HG03097 (cell line): ENCODE measurements around the gene TRAFD1.
A peak's percentile ranks its signal among the peaks of the same experiment; 100 is the strongest.

Source experiments
- ATAC-seq: cut with Tn5 transposase; IDR thresholded peaks from one replicate; pipeline ENCODE4 v1.9.1; 2021; ENCODE audit not compliant: unreplicated experiment, low FRiP score

The TRAFD1 gene

GRCh38 chr12:112115259-112116045 lies 9.9 kb upstream of the TRAFD1 start:
- ATAC-seq, result no peak

- ATAC-seq, result no peak
Measured at GRCh38 chr12:112116232-112117060, 8.9 kb upstream of the TRAFD1 start.

GRCh38 chr12:112117685-112118084 lies 7.7 kb upstream of the TRAFD1 start:
- ATAC-seq, result no peak

GRCh38 chr12:112121780-112122565 lies 3.4 kb upstream of the TRAFD1 start:
- no peak for ATAC-seq

GRCh38 chr12:112122823-112123690 lies 2.3 kb upstream of the TRAFD1 start:
- no peak for ATAC-seq

GRCh38 chr12:112124918-112125249 lies 476 bp upstream of the TRAFD1 start:
- ATAC-seq, result no peak

- no peak for ATAC-seq
Measured at GRCh38 chr12:112126000-112126438, 659 bp downstream of the TRAFD1 start.

- no peak for ATAC-seq
Measured at GRCh38 chr12:112126911-112127310, 1.6 kb downstream of the TRAFD1 start.

GRCh38 chr12:112130441-112130998 lies 5.2 kb downstream of the TRAFD1 start:
- ATAC-seq, result peak; percentile 58

- ATAC-seq, result no peak
Measured at GRCh38 chr12:112131686-112132085, 6.3 kb downstream of the TRAFD1 start.

- ATAC-seq, result no peak
Measured at GRCh38 chr12:112133418-112133817, 8.1 kb downstream of the TRAFD1 start.

GRCh38 chr12:112134731-112135130 lies 9.4 kb downstream of the TRAFD1 start:
- no peak for ATAC-seq

- ATAC-seq, result no peak
Measured at GRCh38 chr12:112140728-112141127, 15.4 kb downstream of the TRAFD1 start.

- ATAC-seq, result no peak
Measured at GRCh38 chr12:112146123-112146522, 20.8 kb downstream of the TRAFD1 start.

- ATAC-seq, result no peak
Measured at GRCh38 chr12:112148031-112148513, 22.7 kb downstream of the TRAFD1 start.

- no peak for ATAC-seq
Measured at GRCh38 chr12:112149596-112149995, 24.2 kb downstream of the TRAFD1 start.

GRCh38 chr12:112151766-112152541 lies 26.6 kb downstream of the TRAFD1 start:
- ATAC-seq, result no peak

GRCh38 chr12:112153181-112153892 lies 28.0 kb downstream of the TRAFD1 start:
- ATAC-seq, result no peak
